Breast epithelium (tissue), 3 donors: ENCODE measurements around the gene HACD1.

Experiments
- CTCF ChIP-seq, 3 donors: fragments of 450-650 bp; IDR thresholded peaks; one replicate each; pipeline ENCODE4 v1.5.1; 2016 to 2017; ENCODE audit warnings: antibody characterized with exemption in 3 of 3, mild to moderate bottlenecking in 3 of 3, moderate library complexity in 3 of 3
- POLR2A ChIP-seq: fragments of 450-650 bp; IDR thresholded peaks from one replicate; pipeline ENCODE4 v1.6.1; 2016; ENCODE audit warnings: antibody characterized with exemption, mild to moderate bottlenecking, moderate library complexity

DNA sequence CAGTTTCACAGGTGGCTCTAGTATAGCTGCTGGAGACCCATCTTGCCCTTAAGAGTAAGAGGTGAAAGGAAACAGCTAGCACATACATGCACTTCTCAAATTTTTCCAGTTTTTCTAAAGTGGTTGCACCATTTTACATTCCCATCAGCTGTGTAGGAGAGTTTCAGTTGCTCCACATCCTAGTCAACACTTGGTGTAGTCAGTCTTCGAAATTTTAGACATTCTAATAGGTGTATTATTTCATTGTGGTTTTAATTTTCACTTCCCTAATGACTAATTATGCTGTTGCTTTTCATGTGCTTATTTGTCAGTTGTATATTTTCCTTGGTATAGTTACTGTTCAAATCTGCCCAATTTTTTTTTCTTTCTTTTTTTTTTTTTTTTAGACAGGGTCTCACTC, 9.5 kb upstream of the HACD1 start:
- TF ChIP-seq CTCF (IDR thresholded peaks at IDR 0.05), result no peak
- no peak for TF ChIP-seq POLR2A
